ENCODE measurements around the gene MRPL10. TPM values are rescaled to one million over a fixed set of nuclear protein-coding genes. Genes with fewer than 3 reads are reported as not detected.
A peak's percentile ranks its signal among the peaks of the same experiment; 100 is the strongest.

The MRPL10 gene
- total RNA-seq, 1 experiment from 2014 or later: 112 TPM

DNA sequence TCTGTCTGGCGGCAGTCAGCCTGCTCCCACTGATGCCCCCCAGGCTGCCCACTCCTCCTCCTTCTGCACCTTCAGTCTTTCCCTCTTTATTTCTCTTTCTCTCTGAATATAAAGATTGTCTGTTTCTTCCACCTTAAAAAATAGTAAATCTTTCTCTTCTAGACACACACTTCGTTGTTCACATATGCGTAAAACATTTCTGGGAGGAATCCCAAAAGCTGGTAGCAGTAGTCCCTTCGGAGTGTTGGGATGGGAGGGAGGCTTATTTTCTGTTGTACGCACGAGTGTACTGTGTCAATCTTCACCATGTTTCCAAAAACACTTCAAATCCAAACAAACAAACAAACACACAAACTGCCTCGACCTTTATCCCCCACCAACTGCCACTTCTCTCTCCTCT, 19.6 kb downstream of the MRPL10 start:
- no peaks in the 10 kb centered on the region for H3K79me2 ChIP-seq (ENCODE audit: insufficient read depth, low read length)
- no peak for DNase-seq (ENCODE audit: low read depth, low spot score)
- POLR2A ChIA-PET: no interaction called here
- CTCF ChIA-PET: no interaction called here
- H3K9ac ChIP-seq (ENCODE audit: low read length): no peak overlapping the region
- RAD21 ChIA-PET (ENCODE audit: low non-redundant PET in 1 of 2, low total read pairs in 2 of 2, uncharacterized antibody in 2 of 2, unreplicated experiment in 2 of 2): no interaction called here
- ATAC-seq: no peak
- no peak overlapping the region for H3K27ac ChIP-seq (ENCODE audit: low read depth, low read length)
- H2AFZ ChIP-seq (ENCODE audit: low read depth, low read length, poor library complexity, severe bottlenecking): no peak overlapping the region
- peaks cover 11% of the 10 kb centered on the region in 2 experiments; a peak in 2 of 4 replicates for H3K36me3 ChIP-seq (ENCODE audit: control insufficient read depth in 1 of 2, insufficient read depth in 2 of 2, low read length in 2 of 2)
- no peaks in the 10 kb centered on the region for H3K9me3 ChIP-seq (ENCODE audit: control insufficient read depth in 1 of 2, insufficient read depth in 1 of 2, low read depth in 1 of 2, low read length in 2 of 2)
- H3K4me3 ChIP-seq (replicated peaks in 1 of 2; ENCODE audit: low read depth in 1 of 2, low read length in 2 of 2): no peak overlapping the region
- H4K20me1 ChIP-seq (ENCODE audit: insufficient read depth): no peaks in the 10 kb centered on the region
- intact Hi-C loops (cut with micrococcal nuclease): no loop called here
- no peak overlapping the region for H3K4me2 ChIP-seq (ENCODE audit: low read length)
- no peaks in the 10 kb centered on the region for H3K9me2 ChIP-seq (ENCODE audit: insufficient read depth)
- no peaks in the 10 kb centered on the region for H3K27me3 ChIP-seq (ENCODE audit: insufficient read depth, low read length)
- BruUV-seq (replicated peaks): no TSS peak
- no peak for TF ChIP-seq POLR2A (IDR thresholded peaks at IDR 0.05; ENCODE audit: borderline replicate concordance, extremely low read depth, insufficient read depth, insufficient read length)
- peaks cover 25 to 32% of the 10 kb centered on the region in 2 experiments for H3K4me1 ChIP-seq (ENCODE audit: control insufficient read depth in 1 of 2, insufficient read depth in 2 of 2, low read length in 2 of 2)

GRCh38 chr17:47810901-47811635, 20.3 kb downstream of the MRPL10 start:
- H3K4me2 ChIP-seq (ENCODE audit: low read length): peak overlapping the region; percentile 54
- H3K9me2 ChIP-seq (ENCODE audit: insufficient read depth): no peaks in the 10 kb centered on the region
- peak overlapping the region in 1 of 2 experiments; percentile 7; a peak in 1 of 4 replicates for H3K4me3 ChIP-seq (replicated peaks in 1 of 2; ENCODE audit: low read depth in 1 of 2, low read length in 2 of 2)
- peak overlapping the region; percentile 53 for H3K27ac ChIP-seq (ENCODE audit: low read depth, low read length)
- peaks cover 11% of the 10 kb centered on the region in 2 experiments; a peak in 2 of 4 replicates for H3K36me3 ChIP-seq (ENCODE audit: control insufficient read depth in 1 of 2, insufficient read depth in 2 of 2, low read length in 2 of 2)
- H3K9me3 ChIP-seq (ENCODE audit: control insufficient read depth in 1 of 2, insufficient read depth in 1 of 2, low read depth in 1 of 2, low read length in 2 of 2): no peaks in the 10 kb centered on the region
- no peak overlapping the region for H2AFZ ChIP-seq (ENCODE audit: low read depth, low read length, poor library complexity, severe bottlenecking)
- H4K20me1 ChIP-seq (ENCODE audit: insufficient read depth): no peaks in the 10 kb centered on the region
- peak overlapping the region; percentile 49 for H3K9ac ChIP-seq (ENCODE audit: low read length)
- intact Hi-C loops (cut with micrococcal nuclease): no loop called here
- CTCF ChIA-PET: interaction anchor here (0.7 to 1.0 kb wide), 2 partner anchors 21 to 79 kb away, joined by 3 read pairs; partner anchors contain the start of genes LRRC46 and MRPL10
- no TSS peak for BruUV-seq (replicated peaks)
- RAD21 ChIA-PET (ENCODE audit: low non-redundant PET in 1 of 2, low total read pairs in 2 of 2, uncharacterized antibody in 2 of 2, unreplicated experiment in 2 of 2): no interaction called here
- H3K27me3 ChIP-seq (ENCODE audit: insufficient read depth, low read length): no peaks in the 10 kb centered on the region
- POLR2A ChIA-PET: interaction anchor here (0.9 kb wide), 1 partner anchor 30 kb away, joined by 3 read pairs; the partner anchor contains the start of gene SCRN2
- H3K4me1 ChIP-seq (ENCODE audit: control insufficient read depth in 1 of 2, insufficient read depth in 2 of 2, low read length in 2 of 2): peaks cover 25 to 32% of the 10 kb centered on the region in 2 experiments
- ATAC-seq: peak; percentile 5; the same call in 1 of the 2 replicates
- H3K79me2 ChIP-seq (ENCODE audit: insufficient read depth, low read length): no peaks in the 10 kb centered on the region
- no peak for DNase-seq (ENCODE audit: low read depth, low spot score)
- no peak for TF ChIP-seq RAD21 (IDR thresholded peaks at IDR 0.05; ENCODE audit: low read depth)
- TF ChIP-seq YY1 (IDR thresholded peaks at IDR 0.05; ENCODE audit: extremely low read depth, insufficient replicate concordance, low read depth, low read length): no peak
- TF ChIP-seq ELF1 (IDR thresholded peaks at IDR 0.05; ENCODE audit: borderline replicate concordance, low read depth): no peak
- TF ChIP-seq ZFX (IDR thresholded peaks at IDR 0.05): no peak
- no peak for TF ChIP-seq ZBTB33 (IDR thresholded peaks at IDR 0.05; ENCODE audit: extremely low read depth, insufficient replicate concordance, low read length)
- no peak for TF ChIP-seq CEBPB (IDR thresholded peaks at IDR 0.05; ENCODE audit: low read depth)
- TF ChIP-seq EGR1 (IDR thresholded peaks at IDR 0.05; ENCODE audit: low read depth): no peak
- TF ChIP-seq REST (IDR thresholded peaks at IDR 0.05; ENCODE audit: low read depth): no peak
- no peak for TF ChIP-seq ZNF274 (IDR thresholded peaks at IDR 0.05; ENCODE audit: low read depth, low read length)
- TF ChIP-seq TCF7L2 (IDR thresholded peaks at IDR 0.05; ENCODE audit: borderline replicate concordance, extremely low read depth, insufficient read depth, insufficient read length): no peak
- TF ChIP-seq CBX3 (IDR thresholded peaks at IDR 0.05; ENCODE audit: low read depth): no peak
- TF ChIP-seq FOSL1 (IDR thresholded peaks at IDR 0.05; ENCODE audit: low read depth): no peak
- no peak for TF ChIP-seq POLR2AphosphoS5 (IDR thresholded peaks at IDR 0.05; ENCODE audit: low read depth, low read length)

Data from HCT116 (cell line).